SU-DHL-6 (cell line): ENCODE results near the gene MYH4.

Experiments
- H2AFZ ChIP-seq: fragments of 200-600 bp; sonication (generic); 2 replicates; pipeline ENCODE4 v1.6.1; 2014; ENCODE audit warnings: low read depth, mild to moderate bottlenecking, moderate library complexity, mixed read lengths, antibody characterized with exemption, low read length; ENCODE audit not compliant: severe bottlenecking
- H3F3A ChIP-seq: fragments of 200-600 bp; shearing (Covaris generic); 2 replicates; pipeline ENCODE4 v1.6.0; 2016; ENCODE audit warnings: antibody characterized with exemption, mild to moderate bottlenecking; ENCODE audit not compliant: insufficient read depth
- H3K27ac ChIP-seq: fragments of 200-600 bp; sonication (generic); 2 replicates; pipeline ENCODE4 v1.5.1; 2016; ENCODE audit warnings: low read depth, mild to moderate bottlenecking, low read length, moderate library complexity, mixed read lengths
- H3K27me3 ChIP-seq: fragments of 200-600 bp; sonication (generic), shearing (Covaris generic); 2 replicates; pipeline ENCODE4 v1.6.0; 2014; ENCODE audit warnings: mild to moderate bottlenecking, low read length
- H3K36me3 ChIP-seq: fragments of 200-600 bp; sonication (generic); 2 replicates; pipeline ENCODE4 v1.6.1; 2014; ENCODE audit warnings: mild to moderate bottlenecking, low read length, mixed read lengths
- H3K4me2 ChIP-seq: fragments of 300-600, 200-600 bp; shearing (Covaris generic), sonication (generic); 2 replicates; pipeline ENCODE4 v1.6.0; 2014; ENCODE audit warnings: low read length, low read depth, mild to moderate bottlenecking; ENCODE audit not compliant: poor library complexity, severe bottlenecking
- H3K4me3 ChIP-seq: fragments of 200-600 bp; sonication (generic); 2 replicates; pipeline ENCODE4 v1.5.1; 2014; ENCODE audit warnings: antibody characterized with exemption, low read length, mild to moderate bottlenecking, mixed read lengths; ENCODE audit not compliant: insufficient read depth, poor library complexity, severe bottlenecking
- H3K79me2 ChIP-seq: fragments of 200-600 bp; sonication (generic); 2 replicates; pipeline ENCODE4 v1.6.1; 2014; ENCODE audit warnings: mild to moderate bottlenecking, low read length, moderate library complexity; ENCODE audit not compliant: insufficient read depth
- H3K9ac ChIP-seq: fragments of 200-600 bp; sonication (generic); 2 replicates; pipeline ENCODE4 v1.7.0; 2014; ENCODE audit warnings: mild to moderate bottlenecking, low read length
- H3K9me2 ChIP-seq: fragments of 200-600 bp; sonication (generic); replicated peaks from 2 replicates; pipeline ENCODE4 v1.6.1; 2014; ENCODE audit warnings: low read length; ENCODE audit not compliant: insufficient read depth
- H3K9me3 ChIP-seq: fragments of 200-600 bp; sonication (generic); 2 replicates; pipeline ENCODE4 v1.6.1; 2014; ENCODE audit warnings: low read length, mixed read lengths; ENCODE audit not compliant: insufficient read depth
- H4K20me1 ChIP-seq: fragments of 200-600 bp; sonication (generic); 2 replicates; pipeline ENCODE4 v1.6.1; 2014; ENCODE audit warnings: low read depth, mild to moderate bottlenecking, antibody characterized with exemption, low read length, moderate library complexity, mixed read lengths
- CTCF ChIP-seq: fragments of 200-600 bp; sonication (generic); IDR thresholded peaks from one replicate; pipeline ENCODE4 v1.5.1; 2017; ENCODE audit warnings: antibody characterized with exemption, mild to moderate bottlenecking, low read length, moderate library complexity; ENCODE audit not compliant: insufficient read depth, poor library complexity, severe bottlenecking
- EZH2phosphoT487 ChIP-seq: fragments of 200-600 bp; sonication (generic), shearing (Covaris generic); conservative IDR thresholded peaks from 2 replicates; pipeline ENCODE4 v1.6.1; 2018; ENCODE audit warnings: mild to moderate bottlenecking, antibody characterized with exemption, low read length, moderate library complexity, mixed read lengths

The MYH4 gene

DNA sequence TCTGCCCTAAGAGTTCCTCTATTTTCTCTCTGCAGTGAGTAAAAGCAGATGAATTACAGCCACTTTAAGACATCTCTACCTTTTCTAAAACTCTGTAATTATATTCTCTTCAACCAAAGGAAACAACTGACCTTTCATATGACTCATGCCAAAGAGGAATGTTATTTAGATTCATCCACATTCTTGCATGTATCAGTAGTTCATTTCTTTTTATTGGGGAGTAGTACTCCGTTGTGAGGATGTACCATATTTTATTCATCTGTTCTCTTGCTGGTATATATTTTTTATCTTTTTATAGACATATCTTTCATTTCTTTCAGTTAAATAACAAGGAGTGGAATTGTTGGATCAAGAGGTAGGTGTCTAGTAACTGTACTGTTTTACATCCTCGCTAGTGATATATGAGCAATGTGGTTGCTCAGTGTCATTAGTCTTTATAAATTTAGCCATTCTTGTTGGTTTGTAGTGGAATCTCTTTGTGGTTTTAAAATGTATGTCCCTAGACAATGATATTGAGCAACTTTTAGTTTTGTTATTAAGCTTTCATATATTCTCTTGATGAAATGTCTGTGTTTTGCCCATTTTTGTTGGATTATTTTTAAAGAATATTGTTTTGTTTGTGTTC, 39.8 kb downstream of the MYH4 start:
- Histone ChIP-seq H3K9me3 (no peaks in the 10 kb centered on the region), H3K9me2 (no peaks in the 10 kb centered on the region), H3K27me3 (no peaks in the 10 kb centered on the region), H3K27ac (no peak overlapping the region), H4K20me1 (no peaks in the 10 kb centered on the region), H2AFZ (no peak overlapping the region), H3F3A (no peaks in the 10 kb centered on the region), H3K79me2 (no peaks in the 10 kb centered on the region), H3K4me2 (no peak overlapping the region), H3K36me3 (no peaks in the 10 kb centered on the region), H3K4me3 (no peak overlapping the region), H3K9ac (no peak overlapping the region)
- no peak for TF ChIP-seq CTCF
- TF ChIP-seq EZH2phosphoT487 = no peak

GRCh38 chr17:10428781-10429180, 40.6 kb downstream of the MYH4 start:
- Histone ChIP-seq H3K9me2 (no peaks in the 10 kb centered on the region), H3F3A (no peaks in the 10 kb centered on the region), H3K4me2 (no peak overlapping the region), H3K27me3 (no peaks in the 10 kb centered on the region), H3K79me2 (no peaks in the 10 kb centered on the region), H3K4me3 (no peak overlapping the region), H3K9me3 (no peaks in the 10 kb centered on the region), H4K20me1 (no peaks in the 10 kb centered on the region), H3K27ac (no peak overlapping the region), H3K9ac (no peak overlapping the region), H2AFZ (no peak overlapping the region), H3K36me3 (no peaks in the 10 kb centered on the region)
- TF ChIP-seq CTCF = no peak

DNA sequence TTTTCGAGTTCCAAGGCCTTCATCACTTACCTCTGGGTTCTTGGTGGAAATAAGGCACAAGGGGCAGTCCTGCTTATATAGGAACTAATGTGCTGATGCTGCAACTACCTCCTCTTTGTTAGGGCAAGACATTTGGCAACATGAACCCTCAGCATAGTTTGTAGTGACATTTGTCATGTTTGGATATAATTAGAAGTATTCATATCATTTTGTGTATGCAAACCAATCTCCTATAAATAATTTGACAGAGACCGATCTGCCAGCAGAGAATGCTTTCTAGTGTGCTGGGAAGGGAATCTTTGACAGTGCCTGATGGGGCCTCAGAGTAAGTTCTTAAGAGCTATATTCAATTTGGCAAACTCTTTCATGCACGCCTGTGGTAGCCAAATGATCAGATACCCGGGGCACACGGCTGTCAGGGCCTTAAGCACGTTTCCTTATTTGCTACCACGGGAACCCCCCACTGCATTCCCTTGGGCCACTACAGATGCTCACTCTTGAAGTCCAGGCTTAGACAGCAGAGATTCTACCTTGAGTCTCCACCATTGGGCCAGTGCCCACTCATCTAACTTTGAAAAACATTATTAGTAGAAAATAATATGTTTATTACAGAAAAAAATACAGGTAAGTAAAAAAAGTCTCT, 47.3 kb downstream of the MYH4 start, which contains the start of gene MYH8:
Gene MYH8 (minus strand): TSS at position 51 of the 643 bp plus-strand sequence. CDS start 1,723 bp downstream, outside the sequence.
- no peak for TF ChIP-seq EZH2phosphoT487
- no peak for TF ChIP-seq CTCF
- no peak within 1 kb of the TSS for H3K27ac ChIP-seq

More for the DNA sequence above, 47.3 kb downstream of the MYH4 start, which contains the start of gene MYH8:
- Histone ChIP-seq H3F3A (no peaks in the 10 kb centered on the region), H3K27me3 (no peaks in the 10 kb centered on the region), H3K9ac (no peak within 1 kb of the TSS), H3K9me2 (no peaks in the 10 kb centered on the region), H2AFZ (no peak within 1 kb of the TSS), H3K9me3 (no peaks in the 10 kb centered on the region), H3K4me3 (no peak within 1 kb of the TSS), H3K79me2 (no peaks in the 10 kb centered on the region), H3K36me3 (no peaks in the 10 kb centered on the region), H4K20me1 (no peaks in the 10 kb centered on the region), H3K4me2 (no peak within 1 kb of the TSS)
